Nephron (organoid): Measurements from ENCODE around the gene MOB3B.

Experiments used
- H3K27ac Mint-ChIP-seq, 3 experiments: 2 replicates each; pipeline ENCODE4 v1.8.0; 2020; ENCODE audit warnings: mixed read lengths in 3 of 3, mild to moderate bottlenecking in 2 of 3, moderate library complexity in 1 of 3
- H3K27me3 Mint-ChIP-seq: 2 replicates; pipeline ENCODE4 v1.8.0; 2021; ENCODE audit warnings: low read depth, mild to moderate bottlenecking, moderate library complexity, mixed read lengths
- H3K36me3 Mint-ChIP-seq: 2 replicates; pipeline ENCODE4 v1.8.0; 2020; ENCODE audit warnings: low read depth, mixed read lengths
- H3K4me1 Mint-ChIP-seq: 2 replicates; pipeline ENCODE4 v1.8.0; 2020; ENCODE audit warnings: mixed read lengths
- H3K4me3 Mint-ChIP-seq, 3 experiments: 2 replicates each; pipeline ENCODE4 v1.8.0; 2020; ENCODE audit warnings: mild to moderate bottlenecking in 3 of 3, mixed read lengths in 3 of 3, moderate library complexity in 2 of 3
- H3K9me3 Mint-ChIP-seq: 2 replicates; pipeline ENCODE4 v1.8.0; 2020; ENCODE audit warnings: mixed read lengths
- CTCF ChIP-seq, 3 experiments: fragments of 200-600 bp; sonication (generic); IDR thresholded peaks; one replicate each; pipeline ENCODE4 v1.5.0; 2021; ENCODE audit warnings: antibody characterized with exemption in 3 of 3; ENCODE audit not compliant: unreplicated experiment in 3 of 3

MOB3B gene

DNA sequence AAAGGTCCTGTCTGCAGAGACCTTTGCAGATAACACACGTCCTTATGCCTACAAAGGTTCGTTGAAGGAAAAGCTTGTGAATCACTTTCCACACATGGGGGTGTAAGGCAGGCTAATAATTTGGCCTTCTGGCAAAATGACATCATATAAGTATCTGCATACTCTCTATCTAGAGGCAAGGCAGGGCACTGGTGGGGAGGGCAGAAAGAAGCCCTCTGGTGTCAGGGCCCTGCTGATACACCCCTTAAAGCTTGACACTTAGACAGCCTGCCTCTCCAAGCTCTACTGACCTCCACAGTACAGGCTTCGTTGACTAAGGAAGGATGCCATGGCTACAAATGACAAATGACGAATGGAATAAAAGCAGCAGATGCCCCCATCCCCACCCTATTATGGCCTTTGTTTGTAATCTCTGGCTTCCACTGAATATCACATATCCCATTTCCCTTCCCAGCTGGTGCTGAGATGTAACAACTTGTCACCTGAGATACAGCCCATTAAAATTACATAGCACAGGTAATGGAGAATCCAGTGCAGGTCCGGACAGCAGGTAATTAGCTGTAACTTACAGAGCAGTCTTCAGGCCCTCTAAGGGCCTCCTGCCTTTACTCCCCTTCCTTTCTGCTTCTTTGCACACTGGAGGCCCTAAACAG is 82.5 kb downstream of the MOB3B start:
- peaks cover 45% of the 10 kb centered on the region for H3K4me1 Mint-ChIP-seq
- H3K9me3 Mint-ChIP-seq, result peaks cover 8% of the 10 kb centered on the region
- peaks cover 20% of the 10 kb centered on the region for H3K36me3 Mint-ChIP-seq
- TF ChIP-seq CTCF (IDR thresholded peaks at IDR 0.05; ENCODE audit: unreplicated experiment in 3 of 3), result no peak
- no peak overlapping the region for H3K27ac Mint-ChIP-seq
- no peaks in the 10 kb centered on the region for H3K27me3 Mint-ChIP-seq
- H3K4me3 Mint-ChIP-seq, result no peak overlapping the region

- Mint-ChIP-seq H3K36me3 (peaks cover 21% of the 10 kb centered on the region), H3K27me3 (no peaks in the 10 kb centered on the region), H3K27ac (no peak overlapping the region), H3K9me3 (peaks cover 8% of the 10 kb centered on the region), H3K4me3 (no peak overlapping the region), H3K4me1 (peaks cover 30% of the 10 kb centered on the region)
- no peak for TF ChIP-seq CTCF (IDR thresholded peaks at IDR 0.05; ENCODE audit: unreplicated experiment in 3 of 3)
Observed at GRCh38 chr9:27445688-27446087, 83.9 kb downstream of the MOB3B start.

DNA sequence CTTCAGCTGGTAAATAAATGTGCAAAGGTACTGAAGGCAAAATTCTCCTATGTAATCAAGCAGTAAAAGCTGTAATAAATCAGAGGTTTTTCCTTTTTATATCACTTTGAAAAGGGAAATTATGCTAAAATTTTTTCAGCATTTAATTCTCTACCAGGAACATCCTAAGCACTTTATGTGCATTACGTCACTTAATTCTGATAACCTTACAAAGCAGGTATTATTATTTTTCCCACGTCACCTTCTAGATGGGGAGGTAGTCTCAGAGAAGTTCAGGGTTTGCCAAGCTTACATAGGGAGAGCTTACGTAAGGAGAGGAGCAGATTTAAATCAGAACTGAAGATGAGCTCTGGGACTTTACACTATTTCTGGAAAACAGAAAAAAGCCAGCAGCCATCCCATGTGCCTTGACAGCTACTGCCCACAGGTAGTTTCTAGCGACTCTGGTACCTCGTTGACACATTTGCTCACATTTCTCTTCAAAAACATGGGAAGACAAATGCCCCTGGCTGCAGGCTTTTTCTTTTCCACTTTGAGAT is 84.5 kb downstream of the MOB3B start:
- TF ChIP-seq CTCF (IDR thresholded peaks at IDR 0.05; ENCODE audit: unreplicated experiment in 3 of 3), result no peak
- Mint-ChIP-seq H3K4me3 (no peak overlapping the region), H3K36me3 (peaks cover 21% of the 10 kb centered on the region), H3K27me3 (no peaks in the 10 kb centered on the region), H3K4me1 (peaks cover 27% of the 10 kb centered on the region), H3K27ac (no peak overlapping the region), H3K9me3 (peaks cover 8% of the 10 kb centered on the region)

GRCh38 chr9:27442464-27442863 is 87.2 kb downstream of the MOB3B start:
- Mint-ChIP-seq H3K9me3 (peaks cover 8% of the 10 kb centered on the region), H3K4me1 (peaks cover 17% of the 10 kb centered on the region), H3K4me3 (no peak overlapping the region), H3K27me3 (no peaks in the 10 kb centered on the region), H3K36me3 (peaks cover 17% of the 10 kb centered on the region), H3K27ac (no peak overlapping the region)
- TF ChIP-seq CTCF (IDR thresholded peaks at IDR 0.05; ENCODE audit: unreplicated experiment in 3 of 3), result no peak

DNA sequence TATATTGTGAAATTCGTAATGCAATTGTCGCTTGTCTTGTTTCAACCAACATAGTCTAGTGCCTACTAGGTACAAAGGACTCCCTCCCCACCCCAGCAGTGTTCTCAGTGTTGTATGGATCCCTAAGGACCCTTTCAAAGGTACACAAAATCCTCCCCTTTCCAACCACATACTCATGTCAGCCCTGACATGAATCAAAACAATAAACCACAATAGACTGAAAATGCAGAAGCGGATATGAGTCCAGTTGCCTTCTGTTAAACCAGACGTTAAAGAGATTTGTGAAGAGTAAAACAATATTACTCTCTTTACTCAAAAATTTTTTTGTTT is 87.9 kb downstream of the MOB3B start:
- no peak for TF ChIP-seq CTCF (IDR thresholded peaks at IDR 0.05; ENCODE audit: unreplicated experiment in 3 of 3)
- peaks cover 15% of the 10 kb centered on the region for H3K4me1 Mint-ChIP-seq
- no peak overlapping the region for H3K27ac Mint-ChIP-seq
- H3K4me3 Mint-ChIP-seq, result no peak overlapping the region
- no peaks in the 10 kb centered on the region for H3K27me3 Mint-ChIP-seq
- H3K36me3 Mint-ChIP-seq, result peaks cover 17% of the 10 kb centered on the region
- peaks cover 8% of the 10 kb centered on the region for H3K9me3 Mint-ChIP-seq
